ENCODE data around the gene SRCAP. TPM values are rescaled to one million over a fixed set of nuclear protein-coding genes. Genes with fewer than 3 reads are reported as not detected.
A peak's percentile ranks its signal among the peaks of the same experiment; 100 is the strongest.

SRCAP gene
- total RNA-seq, 2 donors from 2014 or later: 42.8 to 79.0 TPM

DNA sequence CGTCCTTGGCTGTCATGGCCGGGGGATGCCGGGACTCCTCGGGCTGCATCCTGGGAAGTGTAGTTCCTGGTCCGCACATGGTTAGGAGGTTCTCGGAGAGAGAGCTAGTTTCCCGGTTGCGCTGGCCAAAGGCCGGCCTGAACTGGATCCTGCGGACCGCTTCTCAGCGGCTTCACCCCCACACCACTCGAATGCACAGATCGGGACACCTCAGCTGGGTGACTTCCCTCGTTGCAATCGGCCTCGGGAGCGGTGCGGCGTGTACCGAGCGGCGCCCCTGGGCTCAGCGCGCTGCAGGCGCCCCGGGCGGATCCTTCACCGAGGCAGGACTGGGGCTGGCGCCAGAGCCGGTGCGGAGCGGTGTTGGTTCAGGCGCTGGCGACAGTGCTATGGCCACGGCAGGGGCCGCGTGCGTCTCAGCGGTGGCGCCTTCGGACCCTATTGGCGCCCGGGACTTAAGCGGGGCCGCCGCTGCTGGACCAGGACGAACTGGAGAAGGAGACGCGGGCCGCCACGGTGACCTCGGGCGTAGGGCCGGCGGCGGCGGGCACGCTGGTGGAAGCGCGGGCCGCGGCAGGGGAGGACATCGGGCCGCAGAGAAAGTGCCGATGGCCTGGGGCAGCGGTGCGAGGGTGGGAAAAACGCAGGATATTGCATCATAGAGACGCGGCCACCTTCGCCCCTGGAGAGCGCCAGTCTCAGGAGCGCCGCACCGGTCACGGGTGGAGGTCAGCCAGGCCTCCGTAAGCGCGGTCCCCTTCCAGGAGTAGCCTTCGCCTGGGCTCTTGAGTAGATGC, 76.6 kb downstream of the SRCAP start:
- DNase-seq (ENCODE audit: low spot score): peak; percentile 77
- peaks cover 3 to 11% of the 10 kb centered on the region in 2 donors for H3K36me3 ChIP-seq
- TF ChIP-seq POLR2AphosphoS5 (IDR thresholded peaks at IDR 0.05): peak; percentile 88
- TF ChIP-seq POLR2A (IDR thresholded peaks at IDR 0.05): no peak
- H3K9me3 ChIP-seq: no peaks in the 10 kb centered on the region
- H3K27ac ChIP-seq: peak overlapping the region; percentile 70 to 76
- H3K4me1 ChIP-seq (replicated peaks): no peaks in the 10 kb centered on the region
- WGBS: under 1% methylated on average over 73 of the region's 81 CpGs
- H3K4me3 ChIP-seq: peak overlapping the region; percentile 49 to 64
- H3K27me3 ChIP-seq (replicated peaks; ENCODE audit: insufficient read depth): no peaks in the 10 kb centered on the region
- intact Hi-C loops (cut with DNase I): loop anchor here (5.0 kb wide), 1 partner anchor 43 kb away; no protein-coding TSS in a partner anchor

DNA sequence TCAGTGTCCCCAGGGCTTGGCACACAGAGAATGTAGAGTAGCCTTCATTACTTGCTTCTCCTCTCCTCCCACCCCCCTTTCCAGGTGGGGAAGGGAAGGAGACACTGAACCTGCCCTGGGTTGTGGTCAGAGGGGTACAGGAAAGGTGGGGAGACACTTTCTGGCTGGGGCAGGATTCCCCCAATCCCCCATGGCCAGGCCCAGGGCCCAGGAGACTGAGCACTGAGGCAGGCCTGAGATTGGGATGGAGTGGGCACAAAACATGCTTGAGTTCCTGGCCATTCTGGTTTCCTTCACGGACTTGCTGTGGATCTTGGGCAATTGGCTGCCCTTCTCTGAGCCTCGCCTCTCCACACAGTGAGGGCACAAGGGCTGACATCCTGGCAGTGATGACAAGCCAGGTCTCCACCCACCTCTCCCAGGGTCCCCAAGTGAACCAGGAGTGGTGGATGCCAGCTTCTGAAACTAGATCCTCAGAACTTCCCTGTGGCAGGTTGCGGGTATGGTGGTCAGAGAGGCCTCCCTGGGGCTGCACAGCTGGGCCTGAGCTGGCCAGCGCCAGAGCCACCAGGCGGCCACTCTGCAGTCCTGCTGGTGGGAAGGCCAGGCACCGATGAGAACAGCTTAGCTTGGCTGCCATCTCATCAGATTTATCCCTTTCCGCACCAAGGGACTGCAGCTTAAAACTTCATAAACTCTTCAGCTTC, 78.8 kb downstream of the SRCAP start:
- no peak for DNase-seq (ENCODE audit: low spot score)
- WGBS: 82% methylated on average over 7 of the region's 7 CpGs
- Histone ChIP-seq H3K9me3 (no peaks in the 10 kb centered on the region), H3K27ac (no peak overlapping the region), H3K36me3 (peaks cover 0 to 6% of the 10 kb centered on the region in 2 donors), H3K27me3 (replicated peaks; ENCODE audit: insufficient read depth) (no peaks in the 10 kb centered on the region), H3K4me3 (no peak overlapping the region), H3K4me1 (replicated peaks) (no peaks in the 10 kb centered on the region)
- intact Hi-C loops (cut with DNase I): loop anchor here (5.0 kb wide), 1 partner anchor 45 kb away; no protein-coding TSS in a partner anchor
- TF ChIP-seq POLR2A (IDR thresholded peaks at IDR 0.05): no peak
- TF ChIP-seq, protein P1, sequence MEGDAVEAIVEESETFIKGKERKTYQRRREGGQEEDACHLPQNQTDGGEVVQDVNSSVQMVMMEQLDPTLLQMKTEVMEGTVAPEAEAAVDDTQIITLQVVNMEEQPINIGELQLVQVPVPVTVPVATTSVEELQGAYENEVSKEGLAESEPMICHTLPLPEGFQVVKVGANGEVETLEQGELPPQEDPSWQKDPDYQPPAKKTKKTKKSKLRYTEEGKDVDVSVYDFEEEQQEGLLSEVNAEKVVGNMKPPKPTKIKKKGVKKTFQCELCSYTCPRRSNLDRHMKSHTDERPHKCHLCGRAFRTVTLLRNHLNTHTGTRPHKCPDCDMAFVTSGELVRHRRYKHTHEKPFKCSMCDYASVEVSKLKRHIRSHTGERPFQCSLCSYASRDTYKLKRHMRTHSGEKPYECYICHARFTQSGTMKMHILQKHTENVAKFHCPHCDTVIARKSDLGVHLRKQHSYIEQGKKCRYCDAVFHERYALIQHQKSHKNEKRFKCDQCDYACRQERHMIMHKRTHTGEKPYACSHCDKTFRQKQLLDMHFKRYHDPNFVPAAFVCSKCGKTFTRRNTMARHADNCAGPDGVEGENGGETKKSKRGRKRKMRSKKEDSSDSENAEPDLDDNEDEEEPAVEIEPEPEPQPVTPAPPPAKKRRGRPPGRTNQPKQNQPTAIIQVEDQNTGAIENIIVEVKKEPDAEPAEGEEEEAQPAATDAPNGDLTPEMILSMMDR (IDR thresholded peaks at IDR 0.05): no peak
- TF ChIP-seq POLR2AphosphoS5 (IDR thresholded peaks at IDR 0.05): no peak

DNA sequence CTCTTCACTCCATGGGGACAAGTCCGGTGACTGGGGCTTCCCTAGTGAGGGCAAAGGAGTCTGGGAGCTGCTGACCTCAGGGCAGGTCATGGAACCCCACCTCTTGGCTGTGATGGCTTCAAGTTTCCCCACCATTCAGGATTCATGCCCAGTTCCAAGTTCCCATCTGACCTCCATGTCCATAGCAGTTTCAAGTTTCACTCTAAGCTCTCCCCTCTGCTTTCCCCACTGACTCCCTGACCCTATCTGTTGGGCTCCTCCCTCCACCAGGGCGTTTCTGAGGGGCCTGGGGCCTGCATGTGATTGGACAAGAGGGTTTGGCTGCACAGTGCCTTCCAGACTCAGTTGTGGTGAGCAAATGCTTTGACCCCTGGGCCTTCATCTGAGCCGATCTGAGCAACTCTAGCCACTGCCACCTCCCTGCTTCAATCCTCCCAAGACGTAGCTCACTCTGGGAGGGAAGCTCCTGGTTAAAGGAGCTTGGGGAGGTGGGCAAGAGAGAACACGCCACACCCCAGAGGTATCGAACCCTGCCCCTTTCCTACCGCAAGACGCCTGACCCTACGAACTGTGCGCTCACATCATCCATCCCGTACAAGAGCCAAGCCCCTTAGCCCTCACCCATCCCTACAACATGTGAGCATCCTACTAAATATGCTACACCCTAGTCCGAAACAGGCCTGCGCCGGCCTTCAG, 79.7 kb downstream of the SRCAP start:
- no peak for DNase-seq (ENCODE audit: low spot score)
- H3K4me1 ChIP-seq (replicated peaks): no peaks in the 10 kb centered on the region
- H3K36me3 ChIP-seq: peaks cover 0 to 13% of the 10 kb centered on the region in 2 donors
- WGBS: 77% methylated on average over 14 of the region's 14 CpGs
- H3K27me3 ChIP-seq (replicated peaks; ENCODE audit: insufficient read depth): no peaks in the 10 kb centered on the region
- H3K9me3 ChIP-seq: no peaks in the 10 kb centered on the region
- H3K27ac ChIP-seq: no peak overlapping the region
- no peak overlapping the region for H3K4me3 ChIP-seq
- TF ChIP-seq POLR2AphosphoS5 (IDR thresholded peaks at IDR 0.05): no peak
- TF ChIP-seq POLR2A (IDR thresholded peaks at IDR 0.05): no peak
- TF ChIP-seq, protein P1 (IDR thresholded peaks at IDR 0.05): no peak
- intact Hi-C loops (cut with DNase I): loop anchor here (5.0 kb wide), 1 partner anchor 46 kb away; no protein-coding TSS in a partner anchor

DNA sequence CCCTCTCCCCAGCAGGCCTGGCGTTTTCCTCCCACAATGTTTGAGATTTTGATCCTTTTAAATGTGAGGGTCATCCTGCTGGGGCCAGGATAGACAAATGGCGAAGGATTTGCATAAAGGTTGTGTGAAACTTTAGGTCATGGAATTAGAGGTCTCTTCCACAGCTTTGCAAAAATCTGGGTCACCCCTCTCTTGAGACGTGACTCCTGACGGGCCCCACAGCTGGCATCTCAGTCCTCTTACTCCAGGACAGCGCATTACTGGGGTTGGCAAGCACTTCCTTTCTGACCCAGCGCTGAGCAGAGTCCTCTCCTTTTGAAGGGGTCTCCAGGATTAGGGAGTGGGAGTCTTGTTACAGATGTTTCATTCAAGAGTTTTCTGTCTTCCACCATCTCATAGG, 80.6 kb downstream of the SRCAP start:
- Histone ChIP-seq H3K36me3 (peaks cover 0 to 14% of the 10 kb centered on the region in 2 donors), H3K27me3 (replicated peaks; ENCODE audit: insufficient read depth) (no peaks in the 10 kb centered on the region), H3K4me3 (no peak overlapping the region), H3K9me3 (no peaks in the 10 kb centered on the region), H3K27ac (no peak overlapping the region), H3K4me1 (replicated peaks) (no peaks in the 10 kb centered on the region)
- no peak for TF ChIP-seq POLR2AphosphoS5 (IDR thresholded peaks at IDR 0.05)
- TF ChIP-seq, protein P1 (IDR thresholded peaks at IDR 0.05): no peak
- no peak for TF ChIP-seq POLR2A (IDR thresholded peaks at IDR 0.05)
- DNase-seq (ENCODE audit: low spot score): no peak
- intact Hi-C loops (cut with DNase I): loop anchor here (5.0 kb wide), 1 partner anchor 47 kb away; no protein-coding TSS in a partner anchor
- 82% methylated on average over 6 of the region's 6 CpGs for WGBS

DNA sequence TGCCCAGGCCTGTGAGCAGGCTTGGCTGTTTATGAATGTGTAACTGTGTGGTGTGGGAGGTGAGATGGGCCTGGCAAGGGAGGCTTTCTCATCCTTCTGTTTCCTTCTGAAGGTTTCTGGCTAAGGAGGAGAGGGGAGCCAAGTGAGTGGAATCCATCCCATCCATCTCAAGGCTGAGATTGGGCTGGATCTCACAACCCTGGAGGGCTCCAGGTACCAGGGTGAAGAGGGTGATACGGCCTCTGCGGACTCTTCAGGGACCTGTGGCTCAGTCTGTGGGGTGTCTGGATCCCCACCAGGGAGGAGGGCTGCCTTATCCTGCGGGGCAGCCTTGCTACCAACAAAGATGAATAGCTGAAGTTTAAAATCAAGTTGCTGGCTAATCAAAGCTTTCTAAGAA, 81.0 kb downstream of the SRCAP start:
- TF ChIP-seq, protein P1 (IDR thresholded peaks at IDR 0.05): no peak
- TF ChIP-seq POLR2AphosphoS5 (IDR thresholded peaks at IDR 0.05) (no peak), POLR2A (IDR thresholded peaks at IDR 0.05) (no peak)
- DNase-seq (ENCODE audit: low spot score): no peak
- H3K27ac ChIP-seq: no peak overlapping the region
- WGBS: 83% methylated on average over 3 of the region's 3 CpGs
- H3K36me3 ChIP-seq: peaks cover 0 to 14% of the 10 kb centered on the region in 2 donors
- H3K27me3 ChIP-seq (replicated peaks; ENCODE audit: insufficient read depth): no peaks in the 10 kb centered on the region
- intact Hi-C loops (cut with DNase I): no loop called here
- H3K9me3 ChIP-seq: no peaks in the 10 kb centered on the region
- H3K4me1 ChIP-seq (replicated peaks): no peaks in the 10 kb centered on the region
- no peak overlapping the region for H3K4me3 ChIP-seq
